Measurements from ENCODE around the gene CERK.
"Not testable (repeated sequence)": the region's sequence is repeated elsewhere in the genome, so short reads cannot be mapped to it uniquely, and the experiment has no call there.

DNA sequence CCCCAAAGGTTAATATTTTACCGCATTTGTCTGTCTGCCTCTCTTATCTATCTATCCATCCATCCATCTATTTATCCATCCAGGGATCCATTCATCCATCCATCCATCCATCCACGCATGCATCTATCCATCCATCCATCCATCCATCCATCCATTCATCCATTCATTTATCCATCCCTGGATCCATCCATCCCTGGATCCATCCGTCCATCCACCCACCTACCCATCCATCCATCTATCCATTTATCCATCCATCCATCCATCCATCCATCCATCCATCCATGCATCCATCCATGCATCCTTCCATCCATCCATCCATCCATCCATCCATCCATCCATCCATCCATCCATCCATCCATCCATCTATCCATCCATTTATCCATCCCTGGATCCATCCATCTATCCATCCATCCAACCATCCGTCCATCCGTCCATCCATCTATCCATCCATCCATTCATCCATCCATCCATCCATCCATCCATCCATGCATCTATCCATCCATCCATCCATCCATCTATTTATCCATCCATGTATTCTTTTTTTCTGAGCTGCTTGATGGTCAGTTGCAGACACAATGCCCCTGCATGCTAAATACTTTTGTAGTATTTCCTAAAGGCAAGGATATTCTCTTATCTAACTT lies 95.1 kb downstream of the CERK start:
- TF ChIP-seq CTCF (IDR thresholded peaks at IDR 0.05; ENCODE audit: low read depth, low read length); POLR2A (IDR thresholded peaks at IDR 0.05; ENCODE audit: extremely low read depth, insufficient read length); MYC (IDR thresholded peaks at IDR 0.05; ENCODE audit: low read depth, low read length): not testable (repeated sequence)
- TF ChIP-seq, protein P1, sequence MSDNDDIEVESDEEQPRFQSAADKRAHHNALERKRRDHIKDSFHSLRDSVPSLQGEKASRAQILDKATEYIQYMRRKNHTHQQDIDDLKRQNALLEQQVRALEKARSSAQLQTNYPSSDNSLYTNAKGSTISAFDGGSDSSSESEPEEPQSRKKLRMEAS (IDR thresholded peaks at IDR 0.05; ENCODE audit: low read depth, low read length): not testable (repeated sequence)

All from NB4 (cell line).